Measurements from ENCODE around the gene ACTL8.

Gene ACTL8

GRCh38 chr1:17870679-17871078 is 115.5 kb downstream of the ACTL8 start:
- DNase-seq (ENCODE audit: low spot score), result no peak

GRCh38 chr1:17873007-17873675 is 118.0 kb downstream of the ACTL8 start:
- no peak for TF ChIP-seq CTCF (IDR thresholded peaks at IDR 0.05)
- no peak for DNase-seq (ENCODE audit: low spot score)

More at GRCh38 chr1:17870679-17871078, 115.5 kb downstream of the ACTL8 start:
- H3K27ac ChIP-seq, result no peak overlapping the region
- no peak for TF ChIP-seq CTCF (IDR thresholded peaks at IDR 0.05)
- H3K4me3 ChIP-seq, result no peak overlapping the region

GRCh38 chr1:17874231-17874630 is 119.1 kb downstream of the ACTL8 start:
- Histone ChIP-seq H3K27ac (no peak overlapping the region), H3K4me3 (no peak overlapping the region)
- DNase-seq (ENCODE audit: low spot score), result no peak
- no peak for TF ChIP-seq CTCF (IDR thresholded peaks at IDR 0.05)

More at GRCh38 chr1:17873007-17873675, 118.0 kb downstream of the ACTL8 start:
- Histone ChIP-seq H3K4me3 (no peak overlapping the region), H3K27ac (no peak overlapping the region)

- Histone ChIP-seq H3K27ac (no peak overlapping the region), H3K4me3 (no peak overlapping the region)
- no peak for DNase-seq (ENCODE audit: low spot score)
- no peak for TF ChIP-seq CTCF (IDR thresholded peaks at IDR 0.05)
Measured at GRCh38 chr1:17874710-17875109, 119.6 kb downstream of the ACTL8 start.

GRCh38 chr1:17875171-17875881 is 120.2 kb downstream of the ACTL8 start:
- no peak for DNase-seq (ENCODE audit: low spot score)
- no peak for TF ChIP-seq CTCF (IDR thresholded peaks at IDR 0.05)
- Histone ChIP-seq H3K27ac (no peak overlapping the region), H3K4me3 (no peak overlapping the region)

- no peak overlapping the region for H3K27ac ChIP-seq
- H3K4me3 ChIP-seq, result no peak overlapping the region
- no peak for DNase-seq (ENCODE audit: low spot score)
- no peak for TF ChIP-seq CTCF (IDR thresholded peaks at IDR 0.05)
Measured at GRCh38 chr1:17875882-17876280, 120.7 kb downstream of the ACTL8 start.
